ENCODE data around the gene RBM33.

DNA sequence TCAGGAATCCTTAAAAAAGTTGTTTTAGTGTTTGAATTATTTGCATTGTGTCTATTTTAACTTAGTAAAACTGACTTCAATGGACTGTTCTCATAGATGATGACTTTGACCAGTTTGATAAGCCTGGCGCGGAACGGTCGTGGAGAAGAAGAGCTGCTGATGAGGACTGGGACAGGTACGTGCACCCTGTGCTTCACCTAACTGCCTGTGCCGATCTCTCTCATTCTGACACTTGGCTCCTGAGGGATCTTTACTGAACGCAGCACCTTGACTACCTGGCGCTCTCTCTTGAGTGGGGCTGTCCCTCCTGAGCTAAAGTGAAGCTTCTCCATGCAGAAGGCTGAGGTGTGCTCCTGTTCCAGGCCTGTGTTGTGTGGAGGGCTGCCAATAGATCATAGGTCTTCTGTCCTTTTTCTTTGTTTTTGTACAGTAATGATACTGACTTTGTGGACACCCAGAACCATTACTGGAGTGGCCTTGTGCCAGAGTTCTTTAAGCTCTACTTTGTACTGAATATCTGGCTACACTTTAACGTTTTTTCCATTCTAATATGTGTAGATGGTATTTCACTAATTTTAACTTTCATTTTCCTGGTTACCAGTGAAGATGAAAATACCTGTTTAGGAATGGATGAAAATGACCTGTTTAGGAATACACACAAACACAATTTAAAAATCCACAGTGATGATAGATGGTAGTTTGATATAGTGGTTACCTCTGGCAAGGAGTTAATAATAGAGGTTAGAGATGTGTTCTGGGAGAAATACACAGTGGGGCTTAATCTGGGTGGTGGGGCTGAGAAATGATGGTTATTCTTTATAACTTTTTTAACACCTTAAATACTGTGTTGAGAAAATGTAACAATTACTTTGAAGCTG lies 20.9 kb downstream of the RBM33 start:
- TF ChIP-seq, protein P1, sequence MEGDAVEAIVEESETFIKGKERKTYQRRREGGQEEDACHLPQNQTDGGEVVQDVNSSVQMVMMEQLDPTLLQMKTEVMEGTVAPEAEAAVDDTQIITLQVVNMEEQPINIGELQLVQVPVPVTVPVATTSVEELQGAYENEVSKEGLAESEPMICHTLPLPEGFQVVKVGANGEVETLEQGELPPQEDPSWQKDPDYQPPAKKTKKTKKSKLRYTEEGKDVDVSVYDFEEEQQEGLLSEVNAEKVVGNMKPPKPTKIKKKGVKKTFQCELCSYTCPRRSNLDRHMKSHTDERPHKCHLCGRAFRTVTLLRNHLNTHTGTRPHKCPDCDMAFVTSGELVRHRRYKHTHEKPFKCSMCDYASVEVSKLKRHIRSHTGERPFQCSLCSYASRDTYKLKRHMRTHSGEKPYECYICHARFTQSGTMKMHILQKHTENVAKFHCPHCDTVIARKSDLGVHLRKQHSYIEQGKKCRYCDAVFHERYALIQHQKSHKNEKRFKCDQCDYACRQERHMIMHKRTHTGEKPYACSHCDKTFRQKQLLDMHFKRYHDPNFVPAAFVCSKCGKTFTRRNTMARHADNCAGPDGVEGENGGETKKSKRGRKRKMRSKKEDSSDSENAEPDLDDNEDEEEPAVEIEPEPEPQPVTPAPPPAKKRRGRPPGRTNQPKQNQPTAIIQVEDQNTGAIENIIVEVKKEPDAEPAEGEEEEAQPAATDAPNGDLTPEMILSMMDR (IDR thresholded peaks at IDR 0.05; ENCODE audit: borderline replicate concordance, extremely low read depth, low read length, poor library complexity, severe bottlenecking): no peak
- no peak for TF ChIP-seq EZH2 (IDR thresholded peaks at IDR 0.05; ENCODE audit: borderline replicate concordance, low read depth, low read length, severe bottlenecking)
